Ovary (tissue), 3 donors: ENCODE data around the gene TK2.

Experiments used
- EP300 ChIP-seq: sonication (generic); formaldehyde crosslinking; IDR thresholded peaks from one replicate; pipeline ENCODE4 v1.6.1; 2017; ENCODE audit warnings: antibody characterized with exemption
- TF ChIP-seq, protein P1 (sequence below), 3 donors: fragments of 450-650 bp in 2 of 3; fragments of 200-600 bp in 1 of 3; IDR thresholded peaks; one replicate each; pipeline versions ENCODE4 v1.5.1 to v1.8.0; 2016 to 2022; ENCODE audit warnings: antibody characterized with exemption in 3 of 3, mild to moderate bottlenecking in 1 of 3
- donor health status: DM: no; HTN: no; CAD: no.

DNA sequence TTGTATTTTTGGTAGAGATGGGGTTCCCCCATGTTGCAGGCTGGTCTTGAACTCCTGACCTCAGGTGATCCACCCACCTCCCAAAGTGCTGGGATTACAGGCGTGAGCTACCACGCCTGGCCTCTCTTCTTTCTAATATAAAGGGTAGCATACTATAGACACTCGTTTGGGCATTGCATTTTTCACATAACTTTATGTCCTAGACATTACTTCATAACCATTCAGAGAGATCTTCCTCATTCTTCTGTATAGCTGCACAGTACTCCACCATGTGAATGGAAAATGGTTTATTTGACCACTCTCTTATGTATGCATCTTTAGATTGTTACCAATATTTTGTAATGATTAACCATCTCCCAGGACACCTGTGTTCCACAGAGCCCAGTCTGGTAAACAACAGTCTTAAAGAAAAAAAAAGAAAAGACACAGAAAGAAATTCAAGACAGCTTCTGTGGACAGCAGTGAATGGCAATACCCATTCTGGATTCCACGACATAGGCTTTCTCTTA, 42.1 kb downstream of the TK2 start:
- no peak for TF ChIP-seq EP300
- TF ChIP-seq, protein P1, sequence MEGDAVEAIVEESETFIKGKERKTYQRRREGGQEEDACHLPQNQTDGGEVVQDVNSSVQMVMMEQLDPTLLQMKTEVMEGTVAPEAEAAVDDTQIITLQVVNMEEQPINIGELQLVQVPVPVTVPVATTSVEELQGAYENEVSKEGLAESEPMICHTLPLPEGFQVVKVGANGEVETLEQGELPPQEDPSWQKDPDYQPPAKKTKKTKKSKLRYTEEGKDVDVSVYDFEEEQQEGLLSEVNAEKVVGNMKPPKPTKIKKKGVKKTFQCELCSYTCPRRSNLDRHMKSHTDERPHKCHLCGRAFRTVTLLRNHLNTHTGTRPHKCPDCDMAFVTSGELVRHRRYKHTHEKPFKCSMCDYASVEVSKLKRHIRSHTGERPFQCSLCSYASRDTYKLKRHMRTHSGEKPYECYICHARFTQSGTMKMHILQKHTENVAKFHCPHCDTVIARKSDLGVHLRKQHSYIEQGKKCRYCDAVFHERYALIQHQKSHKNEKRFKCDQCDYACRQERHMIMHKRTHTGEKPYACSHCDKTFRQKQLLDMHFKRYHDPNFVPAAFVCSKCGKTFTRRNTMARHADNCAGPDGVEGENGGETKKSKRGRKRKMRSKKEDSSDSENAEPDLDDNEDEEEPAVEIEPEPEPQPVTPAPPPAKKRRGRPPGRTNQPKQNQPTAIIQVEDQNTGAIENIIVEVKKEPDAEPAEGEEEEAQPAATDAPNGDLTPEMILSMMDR (IDR thresholded peaks at IDR 0.05), result no peak
